Brain pericyte (primary cell): ENCODE results near the gene ENOX1.
A peak's percentile ranks its signal among the peaks of the same experiment; 100 is the strongest.
"Not testable (repeated sequence)": the region's sequence is repeated elsewhere in the genome, so short reads cannot be mapped to it uniquely, and the experiment has no call there.

Experiments
- DNase-seq: peaks from one replicate; pipeline ENCODE4 v3.0.0-alpha.2; 2012; ENCODE audit warnings: low read depth, low spot score

Gene ENOX1

DNA sequence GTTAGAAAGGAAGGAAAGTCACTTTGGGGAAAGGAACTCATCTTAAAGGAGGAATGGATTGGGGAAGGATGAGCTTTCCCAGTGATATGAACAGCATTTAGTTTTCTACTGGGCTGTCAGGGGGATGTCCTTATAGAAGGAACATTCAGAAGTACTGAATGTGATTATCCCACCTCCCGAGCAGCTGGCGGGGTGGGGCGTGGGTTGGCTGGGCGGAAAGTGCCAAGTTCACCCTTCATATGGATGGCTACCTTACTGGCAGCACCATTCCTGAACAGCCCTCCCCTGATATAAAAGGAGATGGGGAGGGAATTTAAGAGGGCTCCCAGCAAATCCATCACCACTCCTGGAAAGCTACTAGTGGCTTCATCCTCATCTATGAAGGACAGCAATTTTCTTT is 572.6 kb downstream of the ENOX1 start:
- no peak for DNase-seq

- DNase-seq: no peak
Measured at GRCh38 chr13:43206838-43207237, 579.9 kb downstream of the ENOX1 start.

- DNase-seq: no peak
Measured at GRCh38 chr13:43205416-43205815, 581.4 kb downstream of the ENOX1 start.

DNA sequence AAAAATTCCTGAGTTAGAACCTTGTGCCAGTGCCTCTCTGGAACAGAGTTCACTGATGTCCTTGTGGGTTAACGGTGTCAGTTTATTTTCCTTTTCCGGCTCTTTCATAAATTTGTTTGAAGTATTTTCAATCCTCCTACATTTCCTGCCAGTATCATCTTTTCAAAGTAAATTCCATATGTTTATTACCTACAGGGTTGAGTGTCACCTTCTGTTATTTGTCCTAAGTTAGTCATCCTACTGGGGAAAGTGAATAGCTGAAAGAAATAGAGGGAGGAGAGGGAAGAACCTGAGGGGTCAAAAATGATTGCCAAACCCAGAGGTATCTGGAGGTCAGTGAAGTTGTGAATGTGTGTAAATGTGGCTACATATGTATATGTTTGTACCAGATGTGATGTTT is 582.2 kb downstream of the ENOX1 start:
- DNase-seq: no peak

GRCh38 chr13:43203781-43204180 is 583.0 kb downstream of the ENOX1 start:
- DNase-seq: no peak

GRCh38 chr13:43200736-43201135 is 586.0 kb downstream of the ENOX1 start:
- no peak for DNase-seq

- DNase-seq: no peak
Measured at GRCh38 chr13:43200307-43200706, 586.5 kb downstream of the ENOX1 start.

GRCh38 chr13:43196750-43197370 is 589.9 kb downstream of the ENOX1 start:
- DNase-seq: no peak

DNA sequence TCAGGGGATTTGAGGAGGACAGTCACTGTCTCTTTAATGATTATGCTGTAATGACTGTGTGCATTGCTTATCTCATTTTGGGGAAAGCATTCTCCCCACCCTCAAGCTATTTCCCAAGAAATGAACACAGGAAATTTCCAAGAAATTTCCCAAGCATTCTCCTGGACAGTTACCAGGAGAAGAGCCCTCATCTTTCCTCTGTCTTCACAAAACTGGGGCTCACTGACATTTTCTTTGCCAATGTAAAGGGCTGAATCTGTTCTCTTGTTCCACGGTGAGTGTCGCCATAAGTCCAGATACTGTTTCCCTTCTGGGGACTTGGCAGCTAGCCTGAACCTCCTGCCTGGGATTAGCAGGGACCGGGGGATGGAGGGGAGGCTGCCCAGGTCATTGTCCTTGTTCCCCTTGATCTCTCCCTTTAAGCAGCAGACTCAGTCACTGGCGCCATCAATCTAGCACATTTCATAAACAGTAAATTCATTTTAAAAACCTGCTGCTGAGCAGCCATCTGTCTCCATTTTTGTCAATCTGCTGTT is 590.6 kb downstream of the ENOX1 start:
- DNase-seq: peak; percentile 6

DNA sequence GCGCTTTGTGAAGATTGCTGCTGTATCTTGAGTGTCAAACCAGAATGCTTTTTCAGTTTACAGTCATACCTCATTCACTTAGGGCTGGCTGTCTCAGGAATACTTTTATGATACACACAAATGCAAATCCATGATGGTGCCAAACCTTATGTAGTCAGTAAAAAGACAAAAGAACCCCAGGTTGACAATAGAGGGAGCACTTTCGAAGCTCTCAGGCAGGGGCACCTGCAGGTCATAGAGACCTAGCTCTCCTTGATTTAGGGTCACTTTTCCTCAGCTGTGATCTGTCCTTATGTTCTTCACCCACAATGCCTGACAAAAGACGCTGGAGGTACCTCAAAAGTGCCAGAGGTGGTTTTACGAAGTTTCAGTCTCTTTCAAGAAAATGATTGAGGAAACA is 591.2 kb downstream of the ENOX1 start:
- DNase-seq: no peak

DNA sequence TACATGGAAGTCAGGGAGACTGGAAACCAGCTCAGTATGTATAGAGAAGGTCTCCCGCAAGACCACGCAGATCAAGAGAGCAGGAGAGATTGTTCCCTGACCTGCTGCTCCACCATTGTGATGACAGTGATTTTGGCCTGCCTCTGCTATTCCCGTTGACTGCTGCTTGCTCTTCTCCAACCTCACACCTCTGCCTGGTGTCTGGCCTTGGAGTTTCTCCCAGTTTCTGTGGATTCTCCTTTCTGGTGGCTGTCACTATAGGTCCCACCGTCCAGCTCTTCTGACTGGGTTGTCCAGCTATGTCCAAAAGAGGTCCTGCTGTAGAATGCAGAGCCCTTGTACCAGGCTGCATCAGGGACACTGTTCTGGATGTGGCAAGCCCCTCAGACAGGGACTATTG is 591.7 kb downstream of the ENOX1 start:
- no peak for DNase-seq

DNA sequence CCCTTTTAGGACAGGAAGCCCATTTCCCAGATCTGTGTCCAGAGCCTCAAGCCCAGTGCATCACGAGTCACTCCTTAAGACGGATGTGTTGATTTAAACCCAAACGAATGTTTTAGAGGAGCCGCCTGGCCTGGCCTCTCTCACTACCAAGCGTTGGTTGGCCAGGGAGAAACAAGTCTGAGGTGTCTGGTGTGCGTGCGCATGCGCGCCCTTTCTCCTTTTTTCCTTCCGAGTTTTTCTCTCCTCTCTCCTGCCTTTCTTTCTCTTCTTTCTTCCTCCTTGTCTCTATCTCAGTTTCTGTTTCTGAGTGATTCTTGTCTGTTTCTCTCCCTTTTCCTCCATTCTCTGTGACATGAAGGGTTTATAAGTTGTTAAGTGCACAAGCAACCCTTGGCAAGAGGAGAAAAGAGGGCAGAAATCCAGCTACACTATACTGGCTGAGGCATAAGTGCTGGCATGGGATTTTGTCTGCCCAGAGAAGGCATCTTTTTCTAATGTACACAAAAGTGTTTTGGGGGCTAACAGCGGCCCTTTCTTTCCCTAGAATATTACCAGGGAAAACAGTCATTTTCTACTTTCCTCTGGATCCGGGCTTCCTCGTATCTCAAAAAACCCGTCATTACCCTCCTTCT is 592.9 kb downstream of the ENOX1 start:
- no peak for DNase-seq

GRCh38 chr13:43191546-43191945 is 595.2 kb downstream of the ENOX1 start:
- no peak for DNase-seq

DNA sequence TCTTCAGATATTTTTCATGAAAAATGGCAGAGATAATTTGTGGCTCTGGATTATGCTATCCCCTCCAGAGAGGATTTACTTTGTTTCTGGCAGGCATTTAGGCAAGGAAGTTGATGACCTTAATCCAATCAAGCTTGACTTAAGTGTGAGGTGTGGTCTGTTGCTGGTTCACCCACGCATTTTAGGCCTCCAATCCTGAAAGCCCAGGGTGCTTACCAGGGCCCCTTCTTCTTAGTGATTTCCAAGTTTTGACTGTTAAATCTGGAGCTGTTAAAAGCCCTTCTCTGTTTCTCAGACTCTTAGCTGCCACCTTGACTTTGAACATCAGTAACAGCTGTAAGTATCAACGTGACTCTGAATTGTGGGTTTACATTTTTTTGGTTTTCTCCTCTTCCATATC is 601.5 kb downstream of the ENOX1 start:
- no peak for DNase-seq

DNA sequence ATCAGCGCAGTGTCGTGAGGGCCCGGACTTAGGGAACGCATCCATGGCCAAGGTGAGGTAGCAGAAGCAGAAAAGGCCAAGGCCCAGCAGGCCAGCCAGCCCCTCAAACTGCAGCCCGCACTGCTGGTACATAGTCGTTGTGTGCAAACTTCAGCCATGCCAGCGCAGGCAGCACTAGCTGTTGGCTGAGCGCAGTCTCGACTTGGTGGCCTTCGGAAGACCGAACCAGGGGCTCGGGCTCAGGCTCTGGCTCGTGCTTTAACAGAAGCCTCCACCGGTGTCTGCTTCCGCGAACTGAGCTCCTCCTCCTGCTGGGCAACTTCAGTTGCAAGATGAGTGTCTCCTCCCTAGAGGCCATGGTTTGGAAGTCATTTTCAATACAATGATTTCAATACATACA is 605.9 kb downstream of the ENOX1 start:
- DNase-seq: no peak

GRCh38 chr13:43180036-43180660 is 606.6 kb downstream of the ENOX1 start:
- DNase-seq: no peak

- no peak for DNase-seq
Measured at GRCh38 chr13:43171489-43171888, 615.3 kb downstream of the ENOX1 start.

- no peak for DNase-seq
Measured at GRCh38 chr13:43170506-43170905, 616.3 kb downstream of the ENOX1 start.

DNA sequence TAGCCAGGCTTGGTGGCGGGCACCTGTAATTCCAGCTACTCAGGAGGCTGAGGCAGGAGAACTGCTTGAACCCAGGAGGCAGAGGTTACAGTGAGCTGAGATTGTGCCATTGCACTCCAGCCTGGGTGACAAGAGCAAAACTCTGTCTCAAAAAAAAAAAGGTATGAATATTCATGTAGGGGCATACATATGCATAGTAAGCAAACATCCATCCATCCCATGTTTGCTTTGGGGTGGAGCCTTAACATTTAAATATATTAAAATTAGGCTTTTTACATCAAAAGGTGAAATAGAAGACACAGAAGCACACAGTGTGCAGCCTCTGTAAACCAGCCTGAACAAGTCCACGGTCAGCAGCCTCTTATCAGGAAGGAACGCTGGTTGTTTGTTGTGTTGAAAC is 618.3 kb downstream of the ENOX1 start:
- not testable (repeated sequence) for DNase-seq

DNA sequence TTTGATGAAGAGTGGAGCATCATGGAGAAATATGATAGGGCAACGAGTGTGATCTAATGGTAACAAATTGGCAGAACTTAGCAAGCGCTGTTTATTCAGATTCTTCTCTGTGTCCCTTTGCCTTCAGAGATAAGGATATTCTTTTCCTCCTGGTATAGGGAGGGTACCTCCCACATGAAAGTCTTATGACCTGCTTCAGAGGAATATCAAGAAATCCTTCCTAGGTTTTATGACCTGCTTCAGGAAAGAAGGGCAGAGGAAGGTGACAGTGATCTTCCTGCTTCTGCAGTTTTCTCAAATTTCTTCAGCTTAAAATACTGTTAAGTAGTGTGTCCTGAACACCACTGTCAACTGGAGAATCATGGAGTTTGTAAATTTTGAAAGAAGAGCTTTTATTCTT is 619.0 kb downstream of the ENOX1 start:
- DNase-seq: no peak

DNA sequence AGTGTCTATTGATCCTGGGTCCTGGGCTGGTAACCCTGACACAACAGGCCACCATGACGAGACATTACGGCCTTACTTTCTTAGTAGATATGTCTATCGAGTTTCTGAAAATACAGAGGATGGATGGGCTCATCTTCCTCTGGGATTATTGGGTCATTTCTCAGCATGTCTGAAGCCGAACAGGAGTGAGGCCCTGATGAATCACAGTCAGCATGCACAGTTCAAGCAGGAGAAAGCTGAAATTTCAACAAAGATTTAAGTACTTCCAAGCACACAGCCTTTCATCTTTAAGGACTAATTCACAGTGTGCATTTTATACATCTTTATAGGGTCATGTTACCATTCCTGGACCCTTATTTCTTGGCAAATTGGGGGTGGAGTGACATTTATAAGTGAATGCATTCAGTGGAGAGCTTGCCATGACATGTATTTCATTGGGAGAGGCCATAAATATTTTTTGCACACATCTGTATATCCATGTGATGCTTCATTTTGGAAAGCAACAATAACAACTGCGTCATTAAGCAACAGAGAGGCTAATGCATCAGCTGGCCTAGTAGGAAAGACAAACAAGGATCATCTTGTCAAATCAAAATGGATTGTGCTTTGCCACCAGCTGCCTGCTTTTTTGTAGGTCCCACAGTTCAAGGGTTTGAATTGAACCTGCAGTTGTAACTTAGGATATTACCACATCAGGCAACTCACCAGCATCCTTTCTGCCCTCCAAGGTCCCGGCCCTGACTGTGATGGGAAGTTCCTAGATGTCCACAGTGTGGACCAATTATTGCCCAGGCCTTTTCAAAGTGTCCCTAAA is 619.9 kb downstream of the ENOX1 start:
- DNase-seq: no peak
